ENCODE data around the gene ELAVL1.

The ELAVL1 gene

GRCh38 chr19:7986321-7987113, 18.9 kb downstream of the ELAVL1 start:
- DNase-seq (ENCODE audit: low spot score in 2 of 2): no peak
- no peak overlapping the region for H3K4me3 ChIP-seq
- no peaks in the 10 kb centered on the region for H3K27me3 ChIP-seq (ENCODE audit: low read depth)
- no peaks in the 10 kb centered on the region for H3K9me3 ChIP-seq
- peaks cover 9% of the 10 kb centered on the region for H3K4me1 ChIP-seq
- in situ Hi-C loops (cut with MboI; ENCODE audit: low sequenced_read_pairs): no loop called here
- peaks cover 95% of the 10 kb centered on the region for H3K36me3 ChIP-seq (replicated peaks)

- Histone ChIP-seq H3K27me3 (ENCODE audit: low read depth) (no peaks in the 10 kb centered on the region), H3K9me3 (no peaks in the 10 kb centered on the region), H3K4me3 (no peak overlapping the region), H3K4me1 (peaks cover 9% of the 10 kb centered on the region), H3K36me3 (replicated peaks) (peaks cover 93% of the 10 kb centered on the region)
- in situ Hi-C loops (cut with MboI; ENCODE audit: low sequenced_read_pairs): no loop called here
- DNase-seq (ENCODE audit: low spot score in 2 of 2): no peak
Measured at GRCh38 chr19:7985481-7985911, 19.9 kb downstream of the ELAVL1 start.

- DNase-seq (ENCODE audit: low spot score in 2 of 2): no peak
- peaks cover 4% of the 10 kb centered on the region; the same call in 1 of the 2 replicates for H3K4me1 ChIP-seq
- in situ Hi-C loops (cut with MboI; ENCODE audit: low sequenced_read_pairs): no loop called here
- H3K9me3 ChIP-seq: no peaks in the 10 kb centered on the region
- no peaks in the 10 kb centered on the region for H3K27me3 ChIP-seq (ENCODE audit: low read depth)
- no peak overlapping the region for H3K4me3 ChIP-seq
- H3K36me3 ChIP-seq (replicated peaks): peaks cover 95% of the 10 kb centered on the region
Measured at GRCh38 chr19:7983995-7984837, 21.2 kb downstream of the ELAVL1 start.

GRCh38 chr19:7983286-7983950, 22.0 kb downstream of the ELAVL1 start:
- peaks cover 95% of the 10 kb centered on the region for H3K36me3 ChIP-seq (replicated peaks)
- no peaks in the 10 kb centered on the region for H3K27me3 ChIP-seq (ENCODE audit: low read depth)
- no peaks in the 10 kb centered on the region for H3K9me3 ChIP-seq
- in situ Hi-C loops (cut with MboI; ENCODE audit: low sequenced_read_pairs): no loop called here
- H3K4me1 ChIP-seq: no peaks in the 10 kb centered on the region
- DNase-seq (ENCODE audit: low spot score in 2 of 2): no peak
- no peak overlapping the region for H3K4me3 ChIP-seq

- H3K27me3 ChIP-seq (ENCODE audit: low read depth): no peaks in the 10 kb centered on the region
- H3K4me3 ChIP-seq: no peak overlapping the region
- no peaks in the 10 kb centered on the region for H3K9me3 ChIP-seq
- DNase-seq (ENCODE audit: low spot score in 2 of 2): no peak
- H3K36me3 ChIP-seq (replicated peaks): peaks cover 95% of the 10 kb centered on the region
- no peaks in the 10 kb centered on the region for H3K4me1 ChIP-seq
- in situ Hi-C loops (cut with MboI; ENCODE audit: low sequenced_read_pairs): no loop called here
Measured at GRCh38 chr19:7982651-7983099, 22.8 kb downstream of the ELAVL1 start.

GRCh38 chr19:7982103-7982502, 23.3 kb downstream of the ELAVL1 start:
- Histone ChIP-seq H3K9me3 (no peaks in the 10 kb centered on the region), H3K4me1 (no peaks in the 10 kb centered on the region), H3K27me3 (ENCODE audit: low read depth) (no peaks in the 10 kb centered on the region), H3K36me3 (replicated peaks) (peaks cover 95% of the 10 kb centered on the region), H3K4me3 (no peak overlapping the region)
- no peak for DNase-seq (ENCODE audit: low spot score in 2 of 2)
- in situ Hi-C loops (cut with MboI; ENCODE audit: low sequenced_read_pairs): no loop called here

- Histone ChIP-seq H3K4me3 (no peak overlapping the region), H3K36me3 (replicated peaks) (peaks cover 97% of the 10 kb centered on the region), H3K9me3 (no peaks in the 10 kb centered on the region), H3K27me3 (ENCODE audit: low read depth) (no peaks in the 10 kb centered on the region), H3K4me1 (no peaks in the 10 kb centered on the region)
- in situ Hi-C loops (cut with MboI; ENCODE audit: low sequenced_read_pairs): no loop called here
- no peak for DNase-seq (ENCODE audit: low spot score in 2 of 2)
Measured at GRCh38 chr19:7981661-7982060, 23.8 kb downstream of the ELAVL1 start.

GRCh38 chr19:7981199-7981598, 24.2 kb downstream of the ELAVL1 start:
- in situ Hi-C loops (cut with MboI; ENCODE audit: low sequenced_read_pairs): no loop called here
- no peak for DNase-seq (ENCODE audit: low spot score in 2 of 2)
- H3K36me3 ChIP-seq (replicated peaks): peaks cover 96% of the 10 kb centered on the region
- H3K27me3 ChIP-seq (ENCODE audit: low read depth): no peaks in the 10 kb centered on the region
- no peaks in the 10 kb centered on the region for H3K9me3 ChIP-seq
- no peak overlapping the region for H3K4me3 ChIP-seq
- no peaks in the 10 kb centered on the region for H3K4me1 ChIP-seq

GRCh38 chr19:7980635-7981121, 24.8 kb downstream of the ELAVL1 start:
- Histone ChIP-seq H3K9me3 (no peaks in the 10 kb centered on the region), H3K36me3 (replicated peaks) (peaks cover 94% of the 10 kb centered on the region), H3K27me3 (ENCODE audit: low read depth) (no peaks in the 10 kb centered on the region), H3K4me1 (no peaks in the 10 kb centered on the region), H3K4me3 (no peak overlapping the region)
- no peak for DNase-seq (ENCODE audit: low spot score in 2 of 2)
- in situ Hi-C loops (cut with MboI; ENCODE audit: low sequenced_read_pairs): no loop called here

- in situ Hi-C loops (cut with MboI; ENCODE audit: low sequenced_read_pairs): no loop called here
- H3K36me3 ChIP-seq (replicated peaks): peaks cover 94% of the 10 kb centered on the region
Measured at GRCh38 chr19:7980168-7980567, 25.3 kb downstream of the ELAVL1 start.

GRCh38 chr19:7979559-7979958, 25.9 kb downstream of the ELAVL1 start:
- no peak for DNase-seq (ENCODE audit: low spot score in 2 of 2)
- Histone ChIP-seq H3K9me3 (no peaks in the 10 kb centered on the region), H3K36me3 (replicated peaks) (peaks cover 94% of the 10 kb centered on the region), H3K4me3 (no peak overlapping the region), H3K4me1 (no peaks in the 10 kb centered on the region), H3K27me3 (ENCODE audit: low read depth) (no peaks in the 10 kb centered on the region)
- in situ Hi-C loops (cut with MboI; ENCODE audit: low sequenced_read_pairs): no loop called here

More at GRCh38 chr19:7980168-7980567, 25.3 kb downstream of the ELAVL1 start:
- Histone ChIP-seq H3K4me1 (no peaks in the 10 kb centered on the region), H3K27me3 (ENCODE audit: low read depth) (no peaks in the 10 kb centered on the region), H3K9me3 (no peaks in the 10 kb centered on the region), H3K4me3 (no peak overlapping the region)
- DNase-seq (ENCODE audit: low spot score in 2 of 2): no peak

- DNase-seq (ENCODE audit: low spot score in 2 of 2): no peak
- no peaks in the 10 kb centered on the region for H3K4me1 ChIP-seq
- in situ Hi-C loops (cut with MboI; ENCODE audit: low sequenced_read_pairs): no loop called here
- peaks cover 94% of the 10 kb centered on the region for H3K36me3 ChIP-seq (replicated peaks)
- no peaks in the 10 kb centered on the region for H3K27me3 ChIP-seq (ENCODE audit: low read depth)
- H3K4me3 ChIP-seq: no peak overlapping the region
- H3K9me3 ChIP-seq: no peaks in the 10 kb centered on the region
Measured at GRCh38 chr19:7979011-7979410, 26.4 kb downstream of the ELAVL1 start.

GRCh38 chr19:7978179-7978825, 27.1 kb downstream of the ELAVL1 start:
- H3K27me3 ChIP-seq (ENCODE audit: low read depth): no peaks in the 10 kb centered on the region
- peaks cover 94% of the 10 kb centered on the region for H3K36me3 ChIP-seq (replicated peaks)
- DNase-seq (ENCODE audit: low spot score in 2 of 2): no peak
- in situ Hi-C loops (cut with MboI; ENCODE audit: low sequenced_read_pairs): no loop called here
- H3K4me3 ChIP-seq: no peak overlapping the region
- no peaks in the 10 kb centered on the region for H3K4me1 ChIP-seq
- no peaks in the 10 kb centered on the region for H3K9me3 ChIP-seq
